Gastroesophageal sphincter (tissue), 4 donors: ENCODE data around the gene TRIM67. TPM values are rescaled to one million over a fixed set of nuclear protein-coding genes. Genes with fewer than 3 reads are reported as not detected.

ENCODE experiments used
- ATAC-seq: fragments of 150-250 bp; one replicate; pipeline ENCODE4 v1.9.1; 2016; ENCODE audit warnings: mild to moderate bottlenecking, moderate library complexity
- H3K27ac ChIP-seq, 4 donors: fragments of 200-600 bp; sonication (generic) in 3 of 4; 1 replicate in 3 of 4; 2 replicates in 1 of 4; pipeline ENCODE4 v1.5.1; 2016 to 2019
- H3K27me3 ChIP-seq: fragments of 200-600 bp; sonication (generic); one replicate; pipeline ENCODE4 v1.5.1; 2019
- H3K36me3 ChIP-seq, 2 donors: fragments of 200-600 bp; sonication (generic); one replicate each; pipeline ENCODE4 v1.5.1; 2019; ENCODE audit warnings: control low read depth in 1 of 2
- H3K4me1 ChIP-seq, 3 donors: fragments of 200-600 bp; sonication (generic); 1 replicate in 2 of 3; 2 replicates in 1 of 3; pipeline ENCODE4 v1.5.1; 2016 to 2019; ENCODE audit warnings: control low read depth in 2 of 3
- H3K4me3 ChIP-seq, 2 donors: fragments of 200-600 bp; sonication (generic); one replicate each; pipeline ENCODE4 v1.5.1; 2019; ENCODE audit warnings: mild to moderate bottlenecking in 1 of 2, moderate library complexity in 1 of 2
- H3K9me3 ChIP-seq, 3 donors: fragments of 200-600 bp; sonication (generic); one replicate each; pipeline ENCODE4 v1.5.1; 2017 to 2019; ENCODE audit warnings: control low read depth in 2 of 3
- CTCF ChIP-seq, 4 experiments: fragments of 200-600 bp in 2 of 4; fragments of 450-650 bp in 2 of 4; sonication (generic) in 1 of 4; IDR thresholded peaks; one replicate each; pipeline ENCODE4 v1.5.1; 2017 to 2019; ENCODE audit warnings: antibody characterized with exemption in 4 of 4, mild to moderate bottlenecking in 2 of 4, moderate library complexity in 2 of 4
- EP300 ChIP-seq: sonication (generic); formaldehyde crosslinking; IDR thresholded peaks from one replicate; pipeline ENCODE4 v1.6.1; 2017; ENCODE audit warnings: antibody characterized with exemption, mild to moderate bottlenecking
- POLR2A ChIP-seq, 2 donors: fragments of 450-650 bp; IDR thresholded peaks; one replicate each; pipeline ENCODE4 v1.6.1; 2017; ENCODE audit warnings: antibody characterized with exemption in 2 of 2, mild to moderate bottlenecking in 2 of 2, moderate library complexity in 1 of 2
- POLR2AphosphoS5 ChIP-seq: sonication (generic); formaldehyde crosslinking; IDR thresholded peaks from one replicate; pipeline ENCODE4 v1.6.1; 2017; ENCODE audit warnings: antibody characterized with exemption
- WGBS, 2 donors: methylation state at CpG; one replicate each; pipeline ENCODE4 v1.1.5; 2018; ENCODE audit warnings: low coverage in 1 of 2; 5-methylcytosine and 5-hydroxymethylcytosine counted together
- total RNA-seq, 4 donors: library from RNA; depleted of rRNA; stranded (reverse); fragments of >200 nt; gene quantifications; one replicate each; pipeline ENCODE4 v1.1.0, GENCODE V29; 2016

Gene TRIM67
- total RNA-seq, 4 donors from 2014 or later, result 0.04 to 0.13 TPM; not detected in 2

GRCh38 chr1:231134624-231135023 lies 27.2 kb upstream of the TRIM67 start:
- Histone ChIP-seq H3K36me3 (no peaks in the 10 kb centered on the region), H3K27me3 (no peaks in the 10 kb centered on the region), H3K4me1 (peaks cover 0 to 4% (median 0%) of the 10 kb centered on the region in 3 donors), H3K9me3 (no peaks in the 10 kb centered on the region), H3K4me3 (no peak overlapping the region), H3K27ac (no peak overlapping the region)
- WGBS, 2 donors, result 84 to 100% methylated on average over 1 to 3 of the region's 5 CpGs
- no peak for ATAC-seq
- no peak for TF ChIP-seq POLR2AphosphoS5
- no peak for TF ChIP-seq CTCF (IDR thresholded peaks at IDR 0.05)
- no peak for TF ChIP-seq POLR2A (IDR thresholded peaks at IDR 0.05)
- no peak for TF ChIP-seq EP300

- WGBS, 2 donors, result 33 to 50% methylated on average over 1 of the region's 1 CpG
- TF ChIP-seq POLR2A (IDR thresholded peaks at IDR 0.05) (no peak), EP300 (no peak), POLR2AphosphoS5 (no peak), CTCF (IDR thresholded peaks at IDR 0.05) (no peak)
- peaks cover 13% of the 10 kb centered on the region for H3K27me3 ChIP-seq
These were observed 23.6 kb upstream of the TRIM67 start for GRCh38 chr1:231138236-231138635.

GRCh38 chr1:231139125-231139649 lies 22.7 kb upstream of the TRIM67 start:
- 48 to 67% methylated on average over 2 to 3 of the region's 3 CpGs for WGBS, 2 donors
- Histone ChIP-seq H3K4me1 (peaks cover 0 to 10% (median 0%) of the 10 kb centered on the region in 3 donors), H3K27ac (no peak overlapping the region), H3K4me3 (no peak overlapping the region), H3K36me3 (no peaks in the 10 kb centered on the region), H3K9me3 (peaks cover 0 to 11% (median 0%) of the 10 kb centered on the region in 3 donors), H3K27me3 (peaks cover 13% of the 10 kb centered on the region)
- TF ChIP-seq EP300, result no peak
- no peak for TF ChIP-seq POLR2A (IDR thresholded peaks at IDR 0.05)
- TF ChIP-seq POLR2AphosphoS5, result no peak
- TF ChIP-seq CTCF (IDR thresholded peaks at IDR 0.05), result no peak
- peak; percentile 46 for ATAC-seq

More at GRCh38 chr1:231138236-231138635, 23.6 kb upstream of the TRIM67 start:
- Histone ChIP-seq H3K36me3 (no peaks in the 10 kb centered on the region), H3K9me3 (peaks cover 0 to 5% (median 0%) of the 10 kb centered on the region in 3 donors), H3K4me1 (peaks cover 0 to 10% (median 0%) of the 10 kb centered on the region in 3 donors), H3K27ac (no peak overlapping the region), H3K4me3 (no peak overlapping the region)
- ATAC-seq, result no peak

- TF ChIP-seq POLR2A (IDR thresholded peaks at IDR 0.05) (no peak), POLR2AphosphoS5 (no peak), CTCF (IDR thresholded peaks at IDR 0.05) (no peak), EP300 (no peak)
- H3K4me1 ChIP-seq, result peaks cover 0 to 10% (median 0%) of the 10 kb centered on the region in 3 donors
- peaks cover 13% of the 10 kb centered on the region for H3K27me3 ChIP-seq
- peaks cover 0 to 11% (median 0%) of the 10 kb centered on the region in 3 donors for H3K9me3 ChIP-seq
- WGBS, 2 donors, result 46 to 61% methylated on average over 5 to 8 of the region's 8 CpGs
- no peak overlapping the region for H3K4me3 ChIP-seq
- H3K27ac ChIP-seq, result no peak overlapping the region
- H3K36me3 ChIP-seq, result no peaks in the 10 kb centered on the region
- ATAC-seq, result no peak
These were observed 21.9 kb upstream of the TRIM67 start for GRCh38 chr1:231139659-231140654.
